IPS-20b (cell line): ENCODE measurements around the gene LRRC49.
A peak's percentile ranks its signal among the peaks of the same experiment; 100 is the strongest.

ENCODE experiments used
- H3K27ac ChIP-seq: one replicate; pipeline ENCODE4 v1.5.1; 2013; ENCODE audit warnings: low read length
- H3K27me3 ChIP-seq: 2 replicates; pipeline ENCODE4 v1.6.1; 2013; ENCODE audit warnings: mild to moderate bottlenecking, low read length, inconsistent platforms; ENCODE audit not compliant: insufficient read depth
- H3K36me3 ChIP-seq: 2 replicates; pipeline ENCODE4 v1.6.1; 2013; ENCODE audit warnings: low read depth, mild to moderate bottlenecking, inconsistent platforms, low read length, moderate library complexity; ENCODE audit not compliant: insufficient read depth
- H3K4me1 ChIP-seq: 2 replicates; pipeline ENCODE4 v1.6.1; 2013; ENCODE audit warnings: mild to moderate bottlenecking, control low read depth, inconsistent platforms, low read length, moderate library complexity; ENCODE audit not compliant: insufficient read depth
- H3K4me3 ChIP-seq: 2 replicates; pipeline ENCODE4 v1.5.1; 2013; ENCODE audit warnings: mild to moderate bottlenecking, low read length, inconsistent platforms
- H3K9ac ChIP-seq: 2 replicates; pipeline ENCODE4 v1.6.1; 2013; ENCODE audit warnings: low read depth, mild to moderate bottlenecking, inconsistent platforms, low read length, moderate library complexity
- H3K9me3 ChIP-seq: 2 replicates; pipeline ENCODE4 v1.6.1; 2013; ENCODE audit warnings: mild to moderate bottlenecking, low read depth, low read length, inconsistent platforms; ENCODE audit not compliant: insufficient read depth

LRRC49 gene

DNA sequence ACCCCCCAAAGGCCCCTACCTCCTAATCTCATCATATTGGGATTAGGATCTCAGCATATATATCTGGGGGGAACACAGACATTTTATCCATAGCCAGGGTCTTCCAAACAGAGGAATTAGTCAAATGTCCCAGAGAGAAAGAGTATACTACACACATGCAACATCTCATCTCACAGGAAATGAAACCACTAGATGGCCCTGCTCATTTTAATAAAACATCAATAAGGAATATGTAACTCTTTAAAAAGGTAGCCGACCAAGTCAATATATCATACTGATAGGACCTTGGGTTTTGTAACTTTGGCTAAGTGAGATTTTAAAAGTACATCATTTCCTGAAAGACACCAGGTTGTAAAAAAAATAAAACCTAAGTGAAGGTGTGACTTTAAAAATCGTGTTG is 177.1 kb downstream of the LRRC49 start:
- no peaks in the 10 kb centered on the region for H3K9me3 ChIP-seq
- no peaks in the 10 kb centered on the region for H3K27me3 ChIP-seq
- no peak overlapping the region for H3K27ac ChIP-seq
- H3K4me1 ChIP-seq, result no peaks in the 10 kb centered on the region
- H3K36me3 ChIP-seq, result no peaks in the 10 kb centered on the region
- no peak overlapping the region for H3K4me3 ChIP-seq
- no peak overlapping the region for H3K9ac ChIP-seq

DNA sequence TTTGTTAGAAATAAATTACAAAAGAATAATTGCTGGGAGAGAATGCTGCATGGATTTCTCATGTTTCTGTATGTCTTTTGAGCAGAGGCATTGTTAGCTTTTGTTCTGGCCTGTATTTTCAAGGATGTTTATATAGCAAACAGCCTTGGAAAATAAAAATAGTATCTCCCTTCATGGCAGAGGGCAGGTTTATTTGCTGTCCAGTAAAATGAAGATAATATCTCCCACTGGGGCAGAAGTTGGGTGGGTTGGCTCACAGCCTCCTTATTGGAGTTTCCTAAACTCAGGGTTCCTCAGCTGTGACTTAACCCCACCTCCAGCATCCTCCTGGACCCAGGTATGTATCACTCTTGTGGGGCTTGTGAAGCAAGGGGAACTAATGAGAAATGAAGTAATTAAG is 178.9 kb downstream of the LRRC49 start:
- Histone ChIP-seq H3K4me1 (no peaks in the 10 kb centered on the region), H3K27ac (no peak overlapping the region), H3K4me3 (no peak overlapping the region), H3K9me3 (no peaks in the 10 kb centered on the region), H3K27me3 (no peaks in the 10 kb centered on the region), H3K36me3 (no peaks in the 10 kb centered on the region), H3K9ac (no peak overlapping the region)

DNA sequence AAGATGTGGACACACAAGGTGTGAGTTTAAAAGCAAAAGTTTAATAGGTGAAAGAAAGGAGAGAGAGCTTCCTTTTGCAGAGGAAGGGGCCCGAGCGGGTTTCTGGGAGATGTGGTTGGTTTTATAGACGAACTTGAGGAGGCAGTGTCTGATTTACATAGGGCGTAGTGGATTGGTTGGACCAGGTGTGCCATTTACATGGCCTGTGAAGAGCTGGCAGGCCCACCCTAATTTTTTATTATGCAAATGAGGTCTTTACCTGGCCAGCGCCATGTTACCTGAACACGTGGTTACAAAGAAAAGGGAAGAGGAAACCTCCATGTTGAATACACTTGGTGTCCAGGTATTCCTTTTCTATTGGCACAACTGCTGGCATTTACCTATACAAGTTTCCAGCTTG is 179.8 kb downstream of the LRRC49 start:
- Histone ChIP-seq H3K27me3 (no peaks in the 10 kb centered on the region), H3K4me1 (no peaks in the 10 kb centered on the region), H3K27ac (no peak overlapping the region), H3K36me3 (no peaks in the 10 kb centered on the region), H3K9me3 (no peaks in the 10 kb centered on the region), H3K9ac (no peak overlapping the region), H3K4me3 (no peak overlapping the region)

DNA sequence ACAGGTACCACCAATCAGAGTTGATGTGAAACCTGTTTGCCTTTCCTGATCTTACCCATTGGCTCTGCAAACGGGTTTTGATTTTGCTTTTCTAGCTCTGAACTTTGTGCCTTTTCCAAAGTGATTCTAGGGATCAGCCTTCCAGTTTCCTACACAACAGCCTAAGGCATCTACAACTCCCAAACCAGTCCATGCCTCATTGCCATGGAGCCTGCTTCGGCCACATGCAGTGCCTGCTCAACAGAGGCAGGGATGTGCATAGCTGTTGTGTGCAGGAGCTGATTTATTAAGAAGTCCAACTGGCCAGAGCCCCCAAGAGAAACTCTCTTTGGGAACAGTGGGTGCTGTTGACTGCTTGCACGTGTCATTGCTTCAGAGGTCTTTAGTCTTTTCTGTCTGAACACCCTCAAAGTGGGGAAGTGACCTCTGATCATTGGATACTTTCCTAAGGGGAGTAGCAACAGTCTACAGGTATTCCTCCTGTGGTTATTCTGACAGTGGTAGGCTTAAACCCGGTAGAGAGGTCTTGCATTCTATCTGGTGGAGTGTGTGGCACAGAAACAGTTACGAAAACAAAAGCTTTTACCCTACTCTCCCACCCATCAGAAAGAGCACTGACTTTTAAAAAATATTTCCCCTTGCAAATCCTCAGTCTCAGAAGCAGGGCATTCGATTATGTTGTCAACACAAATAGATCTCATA is 186.0 kb downstream of the LRRC49 start:
- H3K9me3 ChIP-seq, result no peaks in the 10 kb centered on the region
- no peak overlapping the region for H3K4me3 ChIP-seq
- H3K9ac ChIP-seq, result no peak overlapping the region
- H3K27ac ChIP-seq, result no peak overlapping the region
- H3K27me3 ChIP-seq, result peaks cover 17% of the 10 kb centered on the region
- H3K36me3 ChIP-seq, result no peaks in the 10 kb centered on the region
- no peaks in the 10 kb centered on the region for H3K4me1 ChIP-seq

DNA sequence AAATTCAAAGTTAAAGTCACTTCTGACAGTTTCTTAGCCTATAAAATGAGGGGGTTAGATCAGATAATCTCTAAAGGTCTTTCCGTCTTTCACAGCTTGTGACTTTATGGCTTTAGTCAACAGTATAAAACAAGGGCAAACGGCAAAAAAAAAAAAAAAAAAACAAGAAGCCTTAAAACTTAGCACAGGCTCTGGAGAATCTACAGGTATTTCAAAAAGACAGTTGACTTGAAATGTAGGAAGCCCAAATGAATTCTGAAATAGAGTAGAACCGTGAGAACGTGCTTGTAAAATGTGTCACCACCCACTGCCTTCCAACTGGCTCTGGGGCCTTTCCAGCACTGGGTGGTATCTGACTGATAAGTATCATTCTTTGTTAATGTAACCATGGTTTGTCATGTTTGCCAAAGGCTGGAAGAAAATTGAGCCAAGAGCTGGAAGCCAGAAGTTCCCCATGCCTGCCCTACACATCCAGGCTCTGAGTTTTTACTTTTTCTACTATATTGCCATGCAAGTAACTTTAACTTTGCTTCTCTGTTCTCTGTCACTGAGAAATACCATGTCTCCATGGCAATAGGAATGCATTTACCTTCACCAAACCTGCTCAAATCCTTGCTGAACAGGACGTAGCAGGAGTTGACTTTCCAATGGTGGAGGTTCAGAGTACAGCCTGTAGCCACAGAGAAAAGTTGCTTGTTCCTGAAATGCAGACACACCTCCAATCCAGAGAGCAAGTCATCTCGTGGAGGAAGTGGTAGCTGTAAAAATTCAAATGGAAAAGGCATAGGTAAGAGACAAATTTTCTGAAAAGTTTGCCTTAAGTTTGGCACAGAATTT is 186.8 kb downstream of the LRRC49 start:
- H3K27ac ChIP-seq, result no peak overlapping the region
- peaks cover 25% of the 10 kb centered on the region for H3K27me3 ChIP-seq
- H3K9ac ChIP-seq, result no peak overlapping the region
- no peaks in the 10 kb centered on the region for H3K4me1 ChIP-seq
- no peaks in the 10 kb centered on the region for H3K36me3 ChIP-seq
- no peak overlapping the region for H3K4me3 ChIP-seq
- H3K9me3 ChIP-seq, result no peaks in the 10 kb centered on the region

DNA sequence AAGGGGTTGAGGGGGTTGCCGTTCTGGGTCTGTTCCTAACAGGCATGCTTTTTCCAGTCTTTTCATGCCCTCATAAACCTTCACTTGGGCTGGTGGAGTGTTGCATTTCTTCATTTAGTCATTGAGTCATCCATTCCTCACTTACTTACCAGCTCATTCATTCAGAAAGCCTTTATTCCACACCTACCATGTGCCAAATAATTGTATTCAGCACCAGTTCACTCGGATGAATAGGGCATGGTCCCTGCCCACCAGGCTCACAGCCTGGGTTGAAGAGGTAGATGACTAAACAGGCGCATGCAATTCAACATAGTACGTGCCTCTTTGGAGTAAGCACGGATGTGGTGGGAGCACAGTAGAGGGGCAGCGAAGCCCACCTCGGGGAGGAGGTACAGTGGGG is 187.5 kb downstream of the LRRC49 start:
- Histone ChIP-seq H3K36me3 (no peaks in the 10 kb centered on the region), H3K27ac (no peak overlapping the region), H3K9ac (no peak overlapping the region), H3K9me3 (no peaks in the 10 kb centered on the region), H3K4me3 (no peak overlapping the region), H3K4me1 (peaks cover 6% of the 10 kb centered on the region; the same call in 1 of the 2 replicates), H3K27me3 (peaks cover 32% of the 10 kb centered on the region)

DNA sequence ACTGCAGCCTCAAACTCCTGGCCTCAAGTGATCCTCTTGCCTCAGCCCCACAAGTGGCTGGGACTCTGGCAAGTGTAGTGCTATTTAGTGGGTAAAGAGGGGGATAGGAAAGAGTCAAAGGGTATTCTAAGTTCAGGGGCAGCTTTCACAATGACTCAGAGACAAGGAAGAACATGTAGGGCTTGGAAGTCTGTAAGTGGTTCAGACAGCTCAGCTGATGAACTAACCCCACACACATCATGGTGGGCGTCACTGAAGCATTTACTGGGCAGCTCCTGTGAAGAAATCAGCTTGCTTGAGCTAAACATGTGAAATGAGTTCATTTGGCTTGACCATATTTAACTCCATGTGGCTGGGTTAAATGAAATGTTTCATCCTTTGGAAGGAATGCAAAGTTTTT is 188.1 kb downstream of the LRRC49 start:
- Histone ChIP-seq H3K4me3 (no peak overlapping the region), H3K9ac (no peak overlapping the region), H3K36me3 (no peaks in the 10 kb centered on the region), H3K27me3 (peaks cover 36% of the 10 kb centered on the region), H3K9me3 (no peaks in the 10 kb centered on the region), H3K4me1 (peaks cover 11% of the 10 kb centered on the region), H3K27ac (no peak overlapping the region)

DNA sequence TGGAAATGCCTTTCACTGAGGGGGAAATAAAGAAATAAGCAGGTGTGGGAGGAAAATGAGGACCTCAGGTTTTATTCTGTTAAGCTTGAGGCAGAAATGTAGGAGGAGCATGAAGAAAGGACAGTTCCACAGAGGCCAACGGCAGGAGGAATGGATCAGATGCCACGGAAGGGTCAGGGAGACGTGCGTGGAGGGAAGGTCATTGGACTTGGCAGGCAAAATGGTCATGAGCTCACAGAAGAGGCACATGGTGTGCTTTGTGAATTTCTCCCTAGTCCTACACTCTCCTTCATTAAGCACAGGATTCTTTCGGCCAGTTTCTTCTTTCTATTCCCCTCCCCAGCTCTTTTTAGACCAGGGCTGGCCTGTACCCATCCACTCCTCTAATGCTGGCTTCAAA is 190.2 kb downstream of the LRRC49 start:
- Histone ChIP-seq H3K9me3 (no peaks in the 10 kb centered on the region), H3K27me3 (peaks cover 55% of the 10 kb centered on the region), H3K9ac (no peak overlapping the region), H3K4me1 (peaks cover 18% of the 10 kb centered on the region), H3K27ac (no peak overlapping the region), H3K4me3 (no peak overlapping the region), H3K36me3 (no peaks in the 10 kb centered on the region)

DNA sequence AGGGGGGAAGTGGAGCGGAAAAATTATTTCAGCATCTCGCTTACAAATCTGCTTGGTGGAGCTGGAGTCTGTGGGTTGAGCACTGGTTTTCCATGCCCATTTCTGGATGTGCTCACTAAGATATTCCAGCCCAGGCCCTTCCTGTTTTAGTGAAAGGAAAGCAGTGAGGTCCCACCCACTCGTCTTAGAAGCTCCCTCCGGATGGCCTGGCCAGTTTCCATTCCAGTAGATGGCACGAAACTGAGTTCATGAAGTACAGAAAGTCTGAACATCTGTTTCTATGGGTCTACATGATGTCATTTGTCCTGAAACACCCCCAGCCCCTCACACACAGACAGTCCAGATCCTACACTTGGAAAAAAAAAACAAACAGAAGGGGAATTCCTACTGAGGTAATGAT is 190.7 kb downstream of the LRRC49 start:
- Histone ChIP-seq H3K27ac (no peak overlapping the region), H3K36me3 (no peaks in the 10 kb centered on the region), H3K4me3 (no peak overlapping the region), H3K27me3 (peaks cover 59% of the 10 kb centered on the region), H3K9me3 (no peaks in the 10 kb centered on the region), H3K4me1 (peaks cover 18% of the 10 kb centered on the region), H3K9ac (no peak overlapping the region)

DNA sequence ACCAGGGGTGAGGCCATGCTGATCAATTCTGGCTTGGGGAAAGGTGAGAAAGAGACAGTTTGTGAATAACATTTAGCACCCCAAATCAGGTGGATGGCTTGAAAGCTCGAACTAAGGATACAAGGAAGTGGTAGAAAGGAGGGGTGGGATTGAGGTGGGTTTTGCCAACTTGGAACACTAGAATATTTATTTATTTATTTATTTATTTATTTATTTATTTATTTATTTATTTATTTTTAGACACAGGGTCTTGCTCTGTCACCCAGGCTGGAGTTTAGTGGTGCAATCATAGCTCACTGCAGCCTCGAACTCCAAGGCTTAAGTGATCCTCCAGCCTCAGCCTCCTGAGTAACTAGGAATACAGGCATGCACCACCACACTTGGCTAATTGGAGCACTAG is 191.6 kb downstream of the LRRC49 start:
- Histone ChIP-seq H3K4me1 (peaks cover 18% of the 10 kb centered on the region), H3K36me3 (no peaks in the 10 kb centered on the region), H3K4me3 (no peak overlapping the region), H3K9me3 (no peaks in the 10 kb centered on the region; the same call in 1 of the 2 replicates), H3K27ac (no peak overlapping the region), H3K9ac (no peak overlapping the region), H3K27me3 (peaks cover 59% of the 10 kb centered on the region)

DNA sequence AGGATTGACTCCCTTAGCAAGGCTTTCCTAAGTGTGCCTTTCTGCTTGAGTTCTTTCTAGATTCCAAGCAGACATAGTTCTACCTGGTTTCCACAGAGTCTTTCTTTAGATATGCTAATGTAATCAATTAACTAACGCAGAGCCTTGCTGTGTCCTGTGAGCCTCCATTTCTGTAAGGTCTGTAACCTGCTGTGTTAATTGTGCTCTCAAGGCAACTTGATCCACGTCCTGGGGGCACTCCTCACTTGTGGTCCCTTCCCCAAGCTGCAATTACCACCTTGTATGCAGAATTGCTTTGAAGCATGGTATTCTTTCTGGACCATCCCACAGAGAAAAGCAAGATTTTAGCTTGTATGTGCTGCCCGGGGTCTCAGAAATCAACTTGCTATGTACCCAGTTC is 193.2 kb downstream of the LRRC49 start:
- Histone ChIP-seq H3K9ac (no peak overlapping the region), H3K36me3 (no peaks in the 10 kb centered on the region), H3K27ac (no peak overlapping the region), H3K4me1 (peaks cover 18% of the 10 kb centered on the region), H3K4me3 (peak overlapping the region; percentile 48; the same call in 1 of the 2 replicates), H3K9me3 (no peaks in the 10 kb centered on the region; the same call in 1 of the 2 replicates), H3K27me3 (peaks cover 63% of the 10 kb centered on the region)

DNA sequence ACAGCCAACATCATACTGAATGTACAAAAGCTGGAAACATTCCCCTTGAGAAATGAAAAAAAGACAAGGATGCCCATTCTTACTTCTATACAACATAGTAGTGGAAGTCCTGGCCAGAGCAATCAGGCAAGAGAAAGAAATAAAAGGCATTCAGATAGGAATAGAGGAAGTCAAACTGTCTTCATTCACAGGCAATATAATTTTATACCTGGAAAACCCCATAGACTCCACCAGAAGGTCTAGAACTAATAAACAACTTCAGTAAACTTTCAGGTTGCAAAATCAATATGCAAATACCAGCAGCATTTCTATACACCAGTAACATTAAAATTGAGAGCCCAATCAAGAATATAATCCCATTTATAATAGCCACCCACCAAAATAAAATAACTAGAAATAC is 195.5 kb downstream of the LRRC49 start:
- H3K27ac ChIP-seq, result no peak overlapping the region
- peaks cover 63% of the 10 kb centered on the region for H3K27me3 ChIP-seq
- H3K9ac ChIP-seq, result no peak overlapping the region
- no peaks in the 10 kb centered on the region; the same call in 1 of the 2 replicates for H3K9me3 ChIP-seq
- H3K4me3 ChIP-seq, result no peak overlapping the region
- H3K4me1 ChIP-seq, result peaks cover 18% of the 10 kb centered on the region
- H3K36me3 ChIP-seq, result no peaks in the 10 kb centered on the region
